ENCODE measurements around the gene COPG2.
"Not testable (repeated sequence)": the region's sequence is repeated elsewhere in the genome, so short reads cannot be mapped to it uniquely, and the experiment has no call there.

COPG2 gene

DNA sequence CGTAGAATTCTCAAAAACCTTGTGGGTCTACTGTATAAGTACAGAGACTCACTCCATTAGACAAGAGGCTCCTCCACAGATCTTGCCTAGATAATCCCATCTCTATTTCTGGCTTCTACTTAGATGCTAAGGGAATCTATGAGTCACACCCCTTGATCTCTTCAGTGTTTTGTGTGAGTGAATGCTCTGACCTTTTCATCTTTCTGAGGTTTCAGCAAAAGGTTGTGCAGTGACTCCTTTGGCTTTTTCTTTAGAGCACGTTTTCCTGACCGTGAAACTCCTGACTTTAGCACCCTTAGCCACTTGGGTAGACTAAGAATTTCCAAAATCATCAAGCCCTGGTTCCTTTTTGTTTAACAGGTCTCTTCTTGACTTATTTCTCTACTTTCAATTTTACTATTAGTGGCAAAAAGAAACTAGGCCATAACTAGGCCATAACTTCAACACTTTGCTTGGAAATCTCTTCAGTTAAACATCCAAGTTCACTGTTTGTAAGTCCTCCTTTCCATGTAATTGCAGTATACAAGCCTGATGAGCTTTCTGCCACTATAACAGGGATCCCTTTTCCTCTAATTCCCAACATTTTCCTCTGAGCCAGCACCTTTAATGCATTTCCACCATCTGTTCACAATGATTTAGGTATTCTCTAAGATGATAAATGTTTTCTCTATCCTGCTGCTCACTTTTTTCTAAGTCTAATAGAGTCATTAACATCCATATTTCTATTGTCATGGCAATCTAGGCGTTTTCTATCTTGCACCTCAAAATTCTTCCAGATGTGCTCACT is 19.4 kb downstream of the COPG2 start:
- peak; percentile 63 for DNase-seq

DNA sequence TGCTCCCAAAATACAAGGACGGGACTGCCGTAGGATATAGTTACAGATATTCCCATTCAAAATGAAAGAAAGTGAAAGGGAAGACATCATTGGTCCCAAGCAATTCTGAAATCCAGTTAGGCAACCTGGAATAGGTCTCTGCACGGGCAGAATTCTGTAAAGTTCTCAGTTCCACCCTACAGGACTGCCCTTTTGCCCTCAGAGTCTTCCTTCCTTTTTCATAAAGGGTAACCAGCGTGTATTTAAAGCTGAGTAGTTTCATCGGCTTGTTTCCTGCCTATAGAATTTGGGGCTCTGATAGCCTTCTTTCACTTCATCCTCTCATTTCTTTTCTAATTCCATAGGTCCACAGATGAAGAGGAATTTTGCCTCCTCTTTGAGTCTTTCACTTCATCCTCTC is 20.0 kb downstream of the COPG2 start:
- no peak for DNase-seq

DNA sequence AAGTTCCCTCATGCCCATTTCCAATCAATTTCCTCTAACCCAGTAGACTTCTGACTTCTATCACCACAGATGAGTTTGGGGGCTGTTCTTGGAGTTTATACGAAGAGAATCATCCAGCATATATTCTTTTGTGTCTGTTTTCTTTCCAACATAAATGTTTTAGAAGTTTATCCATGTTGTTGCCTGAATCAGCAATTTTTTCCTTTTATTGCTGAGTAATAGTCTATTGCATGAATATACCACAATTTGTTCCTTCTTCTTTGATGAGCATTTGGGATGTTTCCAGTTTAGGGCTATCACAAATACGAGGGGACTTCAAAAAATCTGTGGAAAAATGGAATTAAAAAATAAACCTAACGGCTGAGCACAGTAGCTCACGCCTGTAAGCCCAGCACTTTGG is 26.2 kb downstream of the COPG2 start:
- no peak for DNase-seq

DNA sequence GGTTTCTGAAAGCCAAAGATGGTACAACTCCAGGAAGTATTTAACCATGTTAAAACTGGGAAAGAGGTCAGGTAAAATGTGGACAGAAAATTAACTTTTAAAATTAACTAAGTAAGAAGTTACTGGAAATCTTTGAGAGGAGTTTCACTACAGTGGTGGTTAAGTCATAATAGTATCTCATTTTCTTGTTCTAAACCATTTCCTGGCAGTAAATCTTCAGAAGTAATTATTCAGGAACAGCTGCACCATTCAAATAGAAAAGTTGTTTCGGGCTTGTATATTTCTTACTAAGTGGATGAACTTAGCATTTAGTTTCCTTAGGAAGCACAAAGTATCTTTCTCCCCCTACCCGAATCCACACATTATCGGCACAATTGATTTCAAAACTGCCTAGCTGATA is 27.1 kb downstream of the COPG2 start:
- no peak for DNase-seq

DNA sequence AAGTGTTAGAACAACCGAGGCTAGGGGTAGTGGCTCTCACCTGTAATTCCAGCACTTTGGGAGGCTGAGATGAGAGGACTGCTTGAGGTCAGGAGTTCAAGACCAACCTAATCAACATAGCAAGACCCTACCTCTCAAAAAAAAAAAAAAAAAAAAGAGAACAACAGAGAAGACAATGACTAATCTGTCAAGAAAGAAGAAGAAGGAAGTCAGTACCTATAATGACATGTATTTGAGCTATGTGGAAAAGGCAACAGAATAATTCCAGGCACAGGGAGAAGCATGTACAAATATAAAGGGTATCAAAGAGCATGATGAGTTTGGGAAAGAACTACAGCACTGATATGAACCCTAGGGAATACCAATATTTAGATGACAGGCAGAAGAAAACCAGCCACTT is 27.5 kb downstream of the COPG2 start:
- DNase-seq, result no peak

DNA sequence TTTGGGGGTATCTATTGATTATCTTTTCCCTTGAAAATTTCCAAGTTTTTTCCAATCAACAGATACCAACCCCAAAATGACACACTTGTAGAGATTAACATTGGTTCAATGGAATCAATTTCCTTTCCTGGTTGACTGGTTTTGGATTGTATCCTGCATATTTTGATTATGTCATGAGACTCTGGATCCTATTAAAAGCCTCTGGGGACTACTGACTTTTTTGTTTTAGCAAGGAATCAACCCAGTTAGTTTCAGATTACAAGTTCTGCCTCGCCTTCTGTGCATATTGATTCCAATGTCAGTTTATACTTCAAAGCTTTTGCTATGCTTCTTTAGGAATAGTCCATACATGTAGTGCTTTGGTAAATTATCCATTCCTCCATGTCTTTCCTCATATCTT is 29.2 kb downstream of the COPG2 start:
- DNase-seq, result no peak

DNA sequence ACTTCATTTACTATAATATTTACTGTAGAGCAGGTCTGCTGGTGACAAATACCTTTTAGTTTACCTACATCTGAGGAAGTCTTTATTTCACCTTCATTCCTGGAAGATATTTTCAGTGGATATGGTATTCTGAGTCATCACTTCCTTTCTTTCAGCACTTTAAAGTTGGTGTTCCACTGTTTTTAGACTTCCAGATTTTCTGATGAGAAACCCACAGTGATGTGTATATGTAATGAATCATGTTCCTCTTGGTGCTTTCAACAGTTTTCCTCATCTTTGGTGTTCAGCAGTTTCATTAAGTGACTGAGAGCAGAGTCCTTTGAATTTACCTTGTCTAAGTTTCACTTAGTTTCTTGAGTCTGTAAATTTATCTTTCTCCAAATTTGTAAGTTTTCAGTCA is 36.4 kb downstream of the COPG2 start:
- peak; percentile 58 for DNase-seq

DNA sequence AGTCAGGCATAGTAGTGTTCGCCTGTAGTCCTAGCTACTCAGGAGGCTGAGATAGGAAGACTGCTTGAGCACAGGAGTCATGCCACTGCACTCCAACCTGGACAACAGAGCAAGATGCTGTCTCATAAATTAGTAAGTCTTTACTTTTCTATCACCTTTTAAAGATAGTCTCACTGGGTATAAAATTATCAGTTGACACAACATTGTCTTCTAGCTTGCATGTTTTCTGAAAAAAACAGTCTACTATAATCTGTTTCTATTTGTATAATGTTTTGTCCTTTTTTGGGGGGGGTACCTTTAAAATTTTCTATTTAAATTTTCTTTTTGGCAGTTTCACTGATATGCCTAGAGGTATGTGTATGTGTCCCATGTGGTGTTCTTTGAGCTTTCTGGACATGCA is 39.6 kb downstream of the COPG2 start:
- DNase-seq, result no peak

DNA sequence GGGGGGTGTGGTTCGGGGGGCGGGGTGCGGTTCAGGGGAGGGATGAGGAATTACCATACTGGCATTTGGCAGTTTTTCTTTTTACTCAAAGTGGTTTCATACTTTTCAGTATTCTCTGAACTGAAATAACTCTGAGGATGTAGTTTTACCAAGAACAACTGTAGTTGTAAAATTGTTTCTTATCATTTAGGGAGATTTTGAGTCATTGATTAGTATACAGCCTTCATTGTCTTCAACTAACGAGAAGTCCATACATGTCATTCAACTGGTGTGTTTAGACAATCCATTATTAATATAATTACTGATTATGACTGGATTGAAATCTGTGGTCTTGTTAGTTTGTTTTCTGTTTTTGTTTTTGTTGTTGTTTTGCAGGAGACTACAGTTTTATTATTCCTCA is 40.8 kb downstream of the COPG2 start:
- DNase-seq, result no peak

DNA sequence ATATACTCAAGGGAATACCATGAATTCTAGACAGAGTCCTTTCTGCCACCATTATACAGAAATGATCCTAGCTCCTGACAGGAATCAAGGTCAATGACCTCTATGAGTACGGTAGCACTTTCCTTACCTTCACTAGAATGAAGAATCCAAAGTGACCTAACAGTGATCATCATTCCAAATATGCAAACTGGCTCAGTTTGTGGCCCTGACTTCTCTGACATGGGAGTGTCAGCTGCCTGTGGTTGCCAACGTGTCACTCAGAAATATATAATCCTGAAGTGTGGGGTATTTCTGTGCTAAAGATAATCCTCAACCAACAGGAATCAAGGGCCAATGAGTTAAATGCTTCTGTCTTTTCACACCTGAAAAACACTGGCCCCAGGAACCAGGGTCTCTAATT is 45.7 kb downstream of the COPG2 start:
- DNase-seq, result no peak

DNA sequence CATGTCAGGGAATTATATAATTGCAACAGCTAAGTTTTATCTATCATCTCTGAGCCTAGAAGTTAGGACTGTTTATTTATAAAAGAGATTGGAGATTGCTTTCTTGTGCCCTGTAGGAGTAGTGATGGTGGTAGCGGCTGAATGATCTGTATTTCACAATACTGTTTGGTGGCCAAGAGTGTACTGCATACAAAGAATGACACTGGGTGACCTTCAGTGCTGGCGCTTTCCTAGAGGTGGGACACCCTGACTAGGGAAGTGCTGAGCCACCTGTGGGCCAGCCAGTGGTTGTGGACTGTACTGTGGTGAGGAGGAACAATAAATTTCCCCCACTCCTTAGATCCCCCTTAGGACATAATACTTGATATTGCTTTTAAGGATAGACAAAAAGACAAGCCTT is 53.0 kb downstream of the COPG2 start:
- no peak for DNase-seq

DNA sequence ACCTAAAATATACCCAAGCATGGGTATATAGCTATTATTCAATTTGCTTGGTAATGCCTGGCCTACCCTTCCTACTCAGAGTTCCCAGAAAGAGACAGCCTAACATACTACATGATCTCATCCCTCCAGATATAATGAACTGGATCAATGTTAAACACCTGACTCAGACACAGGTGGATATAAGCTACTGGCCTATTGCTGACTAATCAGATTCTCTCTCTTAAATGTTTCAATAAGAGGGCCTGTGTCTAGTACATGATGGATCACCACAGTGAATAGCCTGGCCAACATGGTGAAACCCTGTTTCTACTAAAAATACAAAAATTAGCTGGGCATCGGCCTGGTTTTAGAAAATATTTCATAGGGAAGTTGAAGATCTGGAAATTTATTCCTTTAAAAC is 54.1 kb downstream of the COPG2 start:
- no peak for DNase-seq

DNA sequence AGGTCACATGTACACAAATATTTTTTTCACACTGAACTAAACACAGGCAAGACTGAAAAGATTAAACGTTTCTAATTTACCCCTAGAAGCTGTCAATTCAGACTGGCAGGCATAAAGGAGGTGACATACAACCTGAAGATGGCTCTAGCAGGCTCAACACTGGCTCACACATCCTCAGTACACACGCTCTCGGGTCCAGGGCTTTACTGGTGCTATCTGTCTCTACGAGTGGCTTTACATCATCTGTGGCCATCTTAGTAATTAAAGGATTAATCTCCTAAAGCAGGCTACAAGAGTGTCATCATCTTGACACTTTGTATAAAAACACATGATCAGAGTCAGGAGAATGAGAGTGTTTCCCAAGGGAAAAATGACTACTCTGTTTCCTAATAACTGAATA is 57.3 kb downstream of the COPG2 start:
- no peak for DNase-seq

DNA sequence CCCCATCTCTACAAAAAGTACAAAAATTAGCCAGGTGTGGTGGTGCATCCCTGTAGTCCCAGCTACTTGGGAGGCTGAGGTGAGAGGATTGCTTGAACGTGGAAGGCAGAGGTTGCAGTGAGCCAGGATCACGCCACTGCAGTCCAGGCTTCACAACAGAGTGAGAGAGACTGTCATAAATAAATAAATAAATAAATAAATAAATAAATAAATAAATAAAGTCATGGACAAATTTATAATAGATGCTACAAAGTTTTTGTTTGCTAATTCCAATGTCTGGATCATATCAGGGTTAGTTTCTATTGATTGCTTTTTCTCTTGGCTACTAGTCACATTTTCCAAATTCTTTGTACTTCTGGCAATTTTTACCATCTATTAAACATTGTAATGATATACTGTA is 61.5 kb downstream of the COPG2 start:
- not testable (repeated sequence) for DNase-seq

DNA sequence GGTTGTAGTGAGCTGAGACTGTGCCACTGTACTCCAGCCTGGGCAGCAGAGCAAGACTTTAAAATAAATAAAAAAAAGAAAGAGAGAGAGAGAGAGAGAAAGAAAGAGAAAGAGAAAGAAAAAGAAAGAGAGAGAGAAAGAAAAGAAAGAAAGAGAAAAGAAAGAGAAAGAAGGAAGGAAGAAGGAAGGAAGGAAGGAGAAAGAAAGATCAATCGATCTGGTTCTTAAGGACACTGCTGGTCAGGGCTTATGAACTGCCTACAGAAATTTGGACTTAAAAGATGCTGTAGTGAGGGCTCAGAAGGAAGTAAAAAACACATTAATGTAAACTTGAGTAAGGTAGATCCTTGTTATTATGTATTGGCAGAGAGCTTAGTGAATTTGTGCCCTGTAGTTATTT is 62.4 kb downstream of the COPG2 start:
- DNase-seq, result no peak

DNA sequence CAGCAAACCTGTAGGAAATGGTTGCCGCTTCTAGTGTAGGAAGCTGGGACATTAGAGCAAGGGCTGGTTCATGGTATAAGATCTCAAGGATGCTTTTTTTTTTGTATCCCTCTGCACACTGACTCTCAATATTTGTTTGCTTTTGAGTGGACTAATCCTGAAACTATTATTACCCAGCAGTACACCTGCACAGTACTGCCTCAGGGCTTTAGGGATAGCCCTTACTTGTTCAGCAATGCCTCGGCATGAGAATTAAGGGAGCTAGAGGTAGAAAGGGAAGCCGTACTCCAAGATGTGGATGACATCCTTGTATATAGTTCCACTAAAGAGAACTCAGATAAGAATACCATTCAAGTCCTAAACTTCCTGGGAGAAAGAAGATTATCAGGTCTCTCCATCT is 70.5 kb downstream of the COPG2 start:
- no peak for DNase-seq

DNA sequence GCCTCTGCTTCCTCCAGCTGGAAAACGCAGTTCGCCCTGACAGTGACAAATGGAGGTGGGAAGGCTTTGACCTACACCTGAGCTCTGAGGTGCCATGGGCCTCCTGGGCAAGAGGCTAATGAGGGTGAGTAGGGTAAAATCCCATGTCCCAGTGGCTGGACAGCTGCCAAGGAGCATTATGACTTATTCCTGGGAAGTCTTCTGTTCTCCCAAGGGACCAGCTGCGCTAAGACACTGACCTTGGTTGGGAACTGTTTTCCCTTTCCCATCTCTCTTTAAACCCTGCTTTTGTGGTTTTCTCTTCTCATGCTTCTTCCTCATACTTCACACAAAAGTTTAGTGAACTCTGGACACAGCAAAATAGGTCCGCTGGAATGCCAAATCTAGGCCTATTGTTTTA is 72.6 kb downstream of the COPG2 start:
- DNase-seq, result peak; percentile 4

DNA sequence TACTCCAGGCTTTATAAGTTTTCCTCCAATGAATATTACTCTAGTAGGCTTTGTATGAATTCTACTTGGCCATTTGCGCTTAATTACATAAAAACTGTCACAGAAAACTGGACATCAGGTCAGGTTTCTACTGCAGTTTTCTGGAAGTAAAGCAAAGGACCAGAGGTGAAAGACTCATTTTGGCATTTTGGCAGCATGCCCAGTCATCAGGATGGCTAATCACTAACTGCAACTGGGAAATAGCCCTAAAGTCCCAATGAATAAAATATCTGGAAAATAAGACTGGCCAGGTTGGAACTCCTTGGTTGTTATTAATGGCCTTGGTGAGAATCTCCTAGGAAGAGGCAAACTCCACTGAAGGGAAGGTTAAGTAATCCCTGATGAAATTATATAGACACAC is 75.5 kb downstream of the COPG2 start:
- DNase-seq, result no peak

DNA sequence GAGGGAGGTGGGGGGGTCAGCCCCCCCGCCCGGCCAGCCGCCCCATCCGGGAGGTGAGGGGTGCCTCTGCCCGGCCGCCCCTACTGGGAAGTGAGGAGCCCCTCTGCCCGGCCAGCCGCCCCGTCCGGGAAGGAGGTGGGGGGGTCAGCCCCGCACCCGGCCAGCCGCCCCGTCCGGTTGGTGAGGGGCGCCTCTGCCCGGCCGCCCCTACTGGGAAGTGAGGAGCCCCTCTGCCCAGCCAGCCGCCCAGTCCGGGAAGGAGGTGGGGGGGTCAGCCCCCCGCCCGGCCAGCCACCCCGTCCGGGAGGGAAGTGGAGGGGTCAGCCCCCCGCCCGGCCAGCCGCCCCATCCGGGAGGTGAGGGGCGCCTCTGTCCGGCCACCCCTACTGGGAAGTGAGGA is 77.1 kb downstream of the COPG2 start:
- DNase-seq, result not testable (repeated sequence)

DNA sequence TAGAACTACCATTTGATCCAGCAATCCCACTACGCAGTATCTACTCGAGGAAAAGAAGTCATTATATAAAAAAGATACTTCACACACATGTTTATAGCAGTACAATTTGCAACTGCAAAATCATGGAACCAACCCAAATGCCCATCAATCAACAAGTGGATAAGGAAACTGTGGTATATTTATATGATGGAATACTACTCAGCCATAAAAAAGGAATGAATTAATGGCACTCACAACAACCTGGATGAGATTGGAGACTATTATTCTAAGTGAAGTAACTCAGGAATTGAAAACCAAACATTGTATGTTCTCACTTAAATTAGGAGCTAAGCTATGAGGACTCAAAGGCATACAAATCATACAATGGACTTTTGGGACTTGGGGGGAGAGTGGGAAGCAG is 82.6 kb downstream of the COPG2 start:
- not testable (repeated sequence) for DNase-seq

DNA sequence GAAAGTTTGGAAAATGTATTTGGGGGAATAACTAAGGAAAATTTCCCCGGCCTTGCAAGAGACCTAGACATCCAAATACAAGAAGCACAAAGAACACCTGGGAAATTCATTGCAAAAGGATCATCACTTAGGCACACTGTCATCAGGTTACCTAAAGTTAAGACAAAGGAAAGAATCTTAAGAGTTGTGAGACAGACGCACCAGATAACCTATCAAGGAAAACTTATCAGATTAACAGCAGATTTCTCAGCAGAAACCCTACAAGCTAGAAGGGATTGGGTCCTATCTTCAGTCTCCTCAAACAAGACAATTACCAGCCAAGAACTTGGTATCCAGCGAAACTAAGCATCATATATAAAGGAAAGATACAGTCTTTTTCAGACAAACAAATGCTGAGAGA is 93.4 kb downstream of the COPG2 start:
- not testable (repeated sequence) for DNase-seq

DNA sequence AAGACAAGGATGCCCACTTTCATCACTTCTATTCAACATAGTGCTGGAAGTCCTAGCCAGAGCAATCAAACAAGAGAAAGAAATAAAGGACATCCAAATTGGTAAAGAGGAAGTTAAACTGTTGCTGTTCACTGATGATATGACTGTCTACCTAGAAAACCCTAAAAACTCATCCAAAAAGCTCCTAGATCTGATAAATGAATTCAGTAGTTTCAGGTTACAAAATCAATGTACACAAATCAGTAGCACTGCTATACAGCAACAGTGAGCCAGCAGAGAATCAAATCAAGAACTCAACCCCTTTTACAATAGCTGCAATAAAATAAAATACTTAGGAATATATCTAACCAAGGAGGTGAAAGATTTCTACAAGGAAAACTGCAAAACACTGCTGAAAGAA is 98.4 kb downstream of the COPG2 start:
- not testable (repeated sequence) for DNase-seq

DNA sequence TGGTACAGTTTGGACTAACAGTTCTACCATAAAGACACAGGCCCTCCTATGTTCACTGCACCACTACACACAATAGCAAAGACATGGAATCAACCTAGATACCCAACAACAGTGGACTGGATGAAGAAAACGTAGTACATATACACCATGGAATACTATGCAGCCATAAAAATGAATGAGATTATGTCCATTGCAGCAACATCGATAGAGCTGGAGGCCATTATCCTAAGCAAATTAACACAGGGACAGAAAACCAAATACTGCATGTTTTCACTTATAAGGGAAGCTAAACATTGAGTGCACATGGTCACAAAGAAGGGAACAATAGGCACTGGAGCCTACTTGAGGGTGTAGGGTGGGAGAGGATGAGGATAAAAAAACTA is 101.7 kb downstream of the COPG2 start:
- no peak for DNase-seq

DNA sequence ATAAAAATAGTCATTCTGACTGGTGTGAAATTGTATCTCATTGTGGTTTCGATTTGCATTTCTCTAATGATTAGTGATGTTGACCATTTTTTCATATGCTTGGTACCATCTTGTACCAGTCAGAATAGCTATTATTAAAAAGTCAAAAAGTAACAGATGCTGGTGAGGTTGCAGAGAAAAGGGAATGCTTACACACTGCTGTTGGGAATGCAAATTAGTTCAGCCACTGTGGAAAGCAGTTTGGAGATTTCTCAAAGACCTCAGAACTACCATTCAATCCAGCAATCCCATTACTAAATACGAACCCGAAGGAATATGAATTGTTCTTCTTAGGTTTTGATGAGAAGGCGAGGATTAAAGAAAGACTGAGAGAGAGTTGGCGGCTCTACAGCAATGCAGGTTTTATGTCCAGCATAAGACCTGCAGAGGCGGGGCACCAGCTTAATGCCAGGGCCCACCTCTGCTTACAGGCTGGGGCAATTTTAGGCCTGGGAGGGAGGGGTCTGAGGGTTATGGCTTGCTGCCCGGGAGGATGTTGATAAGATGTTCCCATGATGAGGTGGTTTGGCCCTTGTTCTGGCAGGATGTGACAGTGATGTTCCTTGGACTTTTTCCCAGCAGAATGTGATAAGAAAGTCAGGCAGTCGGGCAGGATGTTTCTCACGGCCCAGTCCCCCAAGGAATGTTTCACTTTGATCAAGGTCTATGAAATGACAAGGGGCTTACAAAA is 102.2 kb downstream of the COPG2 start:
- peak; percentile 3 for DNase-seq
